Astrocyte (in vitro differentiated cells and primary cell): ENCODE data around the gene CNN2.

Source experiments
- EZH2 ChIP-seq: IDR thresholded peaks from 2 replicates; pipeline ENCODE4 v1.6.1; 2012; ENCODE audit warnings: mild to moderate bottlenecking, low read length, inconsistent platforms; ENCODE audit not compliant: insufficient read depth
- TF ChIP-seq, protein P1 (sequence below): IDR thresholded peaks from 2 replicates; pipeline ENCODE4 v1.5.1; 2011; ENCODE audit warnings: low read depth, mild to moderate bottlenecking, inconsistent platforms, low read length, moderate library complexity; ENCODE audit not compliant: insufficient read depth

DNA sequence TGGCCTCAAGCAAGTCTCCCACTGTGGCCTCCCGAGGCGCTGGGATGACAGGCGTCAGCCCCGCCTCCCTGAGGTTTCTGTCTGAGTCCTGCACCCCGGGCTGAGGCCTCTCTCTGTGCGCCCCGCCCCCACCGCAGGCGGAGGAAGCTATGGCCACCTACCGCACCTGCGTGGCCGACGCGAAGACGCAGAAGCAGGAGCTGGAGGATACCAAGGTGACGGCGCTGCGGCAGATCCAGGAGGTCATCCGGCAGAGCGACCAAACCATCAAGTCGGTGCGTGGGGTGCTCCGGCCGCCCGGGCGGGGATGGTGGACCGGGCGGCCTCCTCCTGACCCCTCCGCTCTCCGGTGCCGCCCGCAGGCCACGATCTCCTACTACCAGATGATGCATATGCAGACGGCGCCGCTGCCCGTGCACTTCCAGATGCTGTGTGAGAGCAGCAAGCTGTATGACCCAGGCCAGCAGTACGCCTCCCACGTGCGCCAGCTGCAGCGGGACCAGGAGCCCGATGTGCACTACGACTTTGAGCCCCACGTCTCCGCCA lies 53.2 kb downstream of the CNN2 start:
- TF ChIP-seq EZH2: no peak
- TF ChIP-seq, protein P1, sequence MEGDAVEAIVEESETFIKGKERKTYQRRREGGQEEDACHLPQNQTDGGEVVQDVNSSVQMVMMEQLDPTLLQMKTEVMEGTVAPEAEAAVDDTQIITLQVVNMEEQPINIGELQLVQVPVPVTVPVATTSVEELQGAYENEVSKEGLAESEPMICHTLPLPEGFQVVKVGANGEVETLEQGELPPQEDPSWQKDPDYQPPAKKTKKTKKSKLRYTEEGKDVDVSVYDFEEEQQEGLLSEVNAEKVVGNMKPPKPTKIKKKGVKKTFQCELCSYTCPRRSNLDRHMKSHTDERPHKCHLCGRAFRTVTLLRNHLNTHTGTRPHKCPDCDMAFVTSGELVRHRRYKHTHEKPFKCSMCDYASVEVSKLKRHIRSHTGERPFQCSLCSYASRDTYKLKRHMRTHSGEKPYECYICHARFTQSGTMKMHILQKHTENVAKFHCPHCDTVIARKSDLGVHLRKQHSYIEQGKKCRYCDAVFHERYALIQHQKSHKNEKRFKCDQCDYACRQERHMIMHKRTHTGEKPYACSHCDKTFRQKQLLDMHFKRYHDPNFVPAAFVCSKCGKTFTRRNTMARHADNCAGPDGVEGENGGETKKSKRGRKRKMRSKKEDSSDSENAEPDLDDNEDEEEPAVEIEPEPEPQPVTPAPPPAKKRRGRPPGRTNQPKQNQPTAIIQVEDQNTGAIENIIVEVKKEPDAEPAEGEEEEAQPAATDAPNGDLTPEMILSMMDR: no peak
